GM12878 (cell line): ENCODE data around the gene NID1.

Experiments used
- ASH2L ChIP-seq: fragments of 300-600, 200-600 bp; sonication (generic); IDR thresholded peaks from 2 replicates; pipeline ENCODE4 v1.6.1; 2017; ENCODE audit warnings: low read depth, mild to moderate bottlenecking, borderline replicate concordance
- BCLAF1 ChIP-seq: fragments of 450-650 bp; IDR thresholded peaks from 2 replicates; pipeline ENCODE4 v1.6.1; 2017; ENCODE audit warnings: antibody characterized with exemption, mild to moderate bottlenecking, moderate library complexity
- CEBPZ ChIP-seq: fragments of 150-350 bp; IDR thresholded peaks from 2 replicates; pipeline ENCODE4 v1.6.1; 2016; ENCODE audit warnings: low read depth, low read length
- CTCF ChIP-seq, 3 experiments: IDR thresholded peaks in 2 of 3; conservative IDR thresholded peaks in 1 of 3; 2 replicates each; pipeline ENCODE4 v1.5.1; 2011; ENCODE audit warnings: low read depth in 3 of 3, low read length in 3 of 3, mild to moderate bottlenecking in 3 of 3, control low read depth in 2 of 3, moderate library complexity in 2 of 3, inconsistent platforms in 1 of 3, mixed read lengths in 1 of 3; ENCODE audit not compliant: control insufficient read depth in 2 of 3, insufficient read depth in 1 of 3; ENCODE audit errors: extremely low read depth in 1 of 3
- EED ChIP-seq: sonication (generic); IDR thresholded peaks from 2 replicates; pipeline ENCODE4 v1.6.1; 2016; ENCODE audit warnings: antibody characterized with exemption, low read depth
- EP300 ChIP-seq, 2 experiments: fragments of 150-350 bp in 1 of 2; IDR thresholded peaks; 2 replicates each; pipeline ENCODE4 v1.6.1; 2011 to 2012; ENCODE audit warnings: low read depth in 2 of 2, low read length in 2 of 2, borderline replicate concordance in 1 of 2, improper control_type of control experiment in 1 of 2, inconsistent platforms in 1 of 2; ENCODE audit not compliant: control insufficient read depth in 1 of 2
- JUND ChIP-seq: IDR thresholded peaks from 2 replicates; pipeline ENCODE4 v1.6.1; 2012; ENCODE audit warnings: low read depth, mild to moderate bottlenecking, low read length, improper control_type of control experiment, moderate library complexity
- PML ChIP-seq: IDR thresholded peaks from 2 replicates; pipeline ENCODE4 v1.6.1; 2012; ENCODE audit warnings: low read length, inconsistent platforms
- SIX5 ChIP-seq: IDR thresholded peaks from 2 replicates; pipeline ENCODE4 v1.6.1; 2011; ENCODE audit warnings: mild to moderate bottlenecking, low read depth, low read length, moderate library complexity; ENCODE audit not compliant: severe bottlenecking
- ZNF622 ChIP-seq: fragments of 450-650 bp; IDR thresholded peaks from 2 replicates; pipeline ENCODE4 v1.6.1; 2017; ENCODE audit warnings: mild to moderate bottlenecking, inconsistent platforms

GRCh38 chr1:236084386-236084730, 19.5 kb upstream of the NID1 start:
- no peak for TF ChIP-seq JUND
- TF ChIP-seq BCLAF1 = no peak
- TF ChIP-seq CTCF (IDR thresholded peaks at IDR 0.05 in 2 of 3, conservative IDR thresholded peaks at IDR 0.05 in 1 of 3; ENCODE audit: control insufficient read depth in 2 of 3, extremely low read depth in 1 of 3, insufficient read depth in 1 of 3, low read depth in 3 of 3, low read length in 3 of 3) = no peak
- TF ChIP-seq PML = no peak
- no peak for TF ChIP-seq EED
- TF ChIP-seq EP300 (IDR thresholded peaks at IDR 0.05; ENCODE audit: borderline replicate concordance in 1 of 2, control insufficient read depth in 1 of 2, low read depth in 2 of 2, low read length in 2 of 2) = no peak
- no peak for TF ChIP-seq CEBPZ
- TF ChIP-seq ASH2L = no peak
- no peak for TF ChIP-seq SIX5
- TF ChIP-seq ZNF622 = no peak
